ENCODE data around the gene UBL5. TPM values are rescaled to one million over a fixed set of nuclear protein-coding genes. Genes with fewer than 3 reads are reported as not detected.
"Not testable (repeated sequence)": the region's sequence is repeated elsewhere in the genome, so short reads cannot be mapped to it uniquely, and the experiment has no call there.

The UBL5 gene
- polyA plus RNA-seq, 2 of the 4 experiments (the other 2 are of a cell fraction), result 460 to 519 TPM

DNA sequence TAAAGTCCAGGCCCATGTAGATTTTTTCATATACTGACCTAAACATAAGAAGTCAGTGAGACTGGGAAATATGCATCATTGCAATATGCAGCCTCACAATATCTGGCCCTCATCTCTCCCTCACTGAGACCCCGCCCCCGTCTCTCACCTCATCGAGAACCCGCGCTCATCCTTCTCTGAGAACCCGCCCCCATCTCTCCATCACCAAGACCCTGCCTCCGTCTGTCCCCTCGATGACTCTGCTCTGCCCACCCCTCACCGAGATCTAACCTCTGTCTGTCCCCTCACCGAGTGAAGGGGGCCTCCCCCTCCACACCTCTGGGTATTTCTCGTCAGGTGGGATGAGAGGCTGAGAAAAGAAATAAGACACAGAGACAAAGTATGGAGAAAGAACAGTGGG is 38.7 kb upstream of the UBL5 start:
- no peak for ATAC-seq
- no peak overlapping the region for H3K27ac ChIP-seq
- FAIRE-seq, result no peak
- DNase-seq (ENCODE audit: low read depth in 1 of 2, low spot score in 1 of 2), result no peak
- CTCF ChIA-PET, result no interaction called here
- 84% methylated on average over 11 of the region's 11 CpGs for WGBS (ENCODE audit: missing lambda C conversion rate)
- H3K4me2 ChIP-seq, result no peak overlapping the region
- POLR2A ChIA-PET, result no interaction called here
- peaks cover 3% of the 10 kb centered on the region; the same call in 1 of the 3 replicates for H3K9me3 ChIP-seq
- peaks cover 15% of the 10 kb centered on the region; the same call in 1 of the 3 replicates for H3K4me1 ChIP-seq
- TF ChIP-seq, protein P1, sequence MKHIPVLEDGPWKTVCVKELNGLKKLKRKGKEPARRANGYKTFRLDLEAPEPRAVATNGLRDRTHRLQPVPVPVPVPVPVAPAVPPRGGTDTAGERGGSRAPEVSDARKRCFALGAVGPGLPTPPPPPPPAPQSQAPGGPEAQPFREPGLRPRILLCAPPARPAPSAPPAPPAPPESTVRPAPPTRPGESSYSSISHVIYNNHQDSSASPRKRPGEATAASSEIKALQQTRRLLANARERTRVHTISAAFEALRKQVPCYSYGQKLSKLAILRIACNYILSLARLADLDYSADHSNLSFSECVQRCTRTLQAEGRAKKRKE (CRISPR knock-in tag; IDR thresholded peaks at IDR 0.05; ENCODE audit: low read depth), result no peak
- no peak for TF ChIP-seq POLR2A (IDR thresholded peaks at IDR 0.05; ENCODE audit: low read length)
- no peak for TF ChIP-seq TFCP2L1 (CRISPR knock-in tag; IDR thresholded peaks at IDR 0.05)
- TF ChIP-seq POLR2AphosphoS2 (conservative IDR thresholded peaks at IDR 0.05; ENCODE audit: low read length), result no peak
- H3K4me3 ChIP-seq, result no peak overlapping the region

DNA sequence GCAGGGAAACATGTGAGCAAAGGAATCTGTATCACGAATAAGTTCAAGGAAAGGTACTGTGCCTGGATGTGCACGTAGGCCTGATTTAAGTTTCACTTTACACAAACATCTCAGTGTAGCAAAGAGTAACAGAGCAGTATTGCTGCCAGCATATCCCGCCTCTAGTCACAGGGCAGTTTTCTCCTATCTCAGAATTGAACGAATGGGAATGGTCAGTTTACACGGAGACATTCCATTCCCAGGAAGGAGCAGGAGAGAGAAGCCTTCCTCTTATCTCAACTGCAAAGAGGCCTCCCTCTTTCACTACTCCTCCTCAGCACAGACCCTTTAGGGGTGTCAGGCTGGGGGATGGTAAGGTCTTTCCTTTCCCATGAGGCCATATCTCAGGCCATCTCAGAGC is 38.1 kb upstream of the UBL5 start:
- ATAC-seq; POLR2A ChIA-PET; CTCF ChIA-PET; H3K27ac ChIP-seq; DNase-seq (ENCODE audit: low read depth in 1 of 2, low spot score in 1 of 2); FAIRE-seq; H3K4me2 ChIP-seq; H3K4me3 ChIP-seq; H3K9me3 ChIP-seq: not testable (repeated sequence)
- peaks cover 11% of the 10 kb centered on the region; the same call in 1 of the 3 replicates for H3K4me1 ChIP-seq
- WGBS (ENCODE audit: missing lambda C conversion rate), result 84% methylated on average over 5 of the region's 5 CpGs

DNA sequence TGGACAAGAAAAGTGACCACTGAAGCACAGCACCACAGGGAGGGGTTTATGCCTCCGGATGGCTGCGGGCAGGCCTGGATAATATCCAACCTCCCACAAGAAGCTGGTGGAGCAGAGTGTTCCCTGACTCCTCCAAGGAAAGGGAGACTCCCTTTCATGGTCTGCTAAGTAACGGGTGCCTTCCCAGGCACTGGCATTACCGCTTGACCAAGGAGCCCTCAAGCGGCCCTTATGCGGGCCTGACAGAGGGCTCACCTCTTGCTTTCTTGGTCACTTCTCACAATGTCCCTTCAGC is 36.7 kb upstream of the UBL5 start:
- H3K27ac ChIP-seq, result peak overlapping the region in 1 of 2 experiments; percentile 89; a peak in 1 of 6 replicates
- 94% methylated on average over 6 of the region's 6 CpGs for WGBS (ENCODE audit: missing lambda C conversion rate)
- CTCF ChIA-PET, result interaction anchor here (0.6 to 0.7 kb wide), 2 partner anchors 715 to 1467 kb away, joined by 3 read pairs; no protein-coding TSS in a partner anchor

DNA sequence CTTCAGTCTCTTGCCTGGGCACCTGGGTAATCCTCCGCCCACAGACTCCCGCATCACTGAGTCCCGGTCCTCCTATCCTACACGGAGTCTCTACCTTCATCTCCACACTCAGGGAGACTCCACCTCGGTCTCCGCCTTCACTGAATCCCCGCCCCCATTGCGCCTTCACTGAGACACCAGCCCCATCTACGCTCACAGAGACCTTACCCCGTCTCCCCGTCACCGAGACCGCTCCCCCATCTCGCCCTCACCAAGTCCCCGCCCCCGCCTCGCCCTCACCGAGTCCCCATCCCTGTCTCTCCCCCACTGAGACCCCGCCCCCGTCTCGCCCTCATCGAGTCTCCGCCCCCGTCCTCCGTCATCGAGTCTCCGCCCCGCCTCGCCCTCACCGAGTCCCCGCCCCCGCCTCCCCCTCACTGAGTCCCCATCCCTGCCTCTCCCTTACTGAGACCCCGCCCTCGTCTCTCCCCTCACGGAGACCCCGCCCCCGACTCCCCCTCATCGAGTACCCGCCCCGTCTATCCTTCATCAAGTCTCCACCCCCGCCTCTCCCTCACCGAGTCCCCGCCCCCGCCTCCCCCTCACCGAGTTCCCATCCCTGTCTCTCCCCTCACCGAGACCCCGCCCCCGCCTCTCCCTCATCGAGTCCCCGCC is 36.0 kb upstream of the UBL5 start:
- H3K4me2 ChIP-seq, result peak overlapping the region; percentile 89
- DNase-seq (ENCODE audit: low read depth in 1 of 2, low spot score in 1 of 2) (peak; percentile 64 to 92), ATAC-seq (peak; percentile 74 to 88), FAIRE-seq (no peak)
- ChIA-PET POLR2A (no interaction called here), CTCF (no interaction called here)
- peak overlapping the region; percentile 61 for H3K4me3 ChIP-seq
- H3K27ac ChIP-seq, result peak overlapping the region; percentile 65 to 89; a peak in 5 of 6 replicates
- TF ChIP-seq, protein P2, sequence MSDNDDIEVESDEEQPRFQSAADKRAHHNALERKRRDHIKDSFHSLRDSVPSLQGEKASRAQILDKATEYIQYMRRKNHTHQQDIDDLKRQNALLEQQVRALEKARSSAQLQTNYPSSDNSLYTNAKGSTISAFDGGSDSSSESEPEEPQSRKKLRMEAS (IDR thresholded peaks at IDR 0.05), result no peak
- TF ChIP-seq TP53 (CRISPR knock-in tag; IDR thresholded peaks at IDR 0.05), result no peak
- no peak for TF ChIP-seq NR3C1 (IDR thresholded peaks at IDR 0.05)
- no peak for TF ChIP-seq FOSL2 (IDR thresholded peaks at IDR 0.05)
- TF ChIP-seq FOSL2 (CRISPR knock-in tag; IDR thresholded peaks at IDR 0.05), result no peak
- TF ChIP-seq ESRRA (IDR thresholded peaks at IDR 0.05; ENCODE audit: borderline replicate concordance, low read length), result no peak
- no peak for TF ChIP-seq EP300 (IDR thresholded peaks at IDR 0.05)
- no peak for TF ChIP-seq POLR2AphosphoS2 (conservative IDR thresholded peaks at IDR 0.05; ENCODE audit: low read length)
- TF ChIP-seq CHD2 (IDR thresholded peaks at IDR 0.05; ENCODE audit: low read length, partially characterized antibody), result no peak
- no peak for TF ChIP-seq HOXB5 (CRISPR knock-in tag; IDR thresholded peaks at IDR 0.05)
- TF ChIP-seq HOXA7 (CRISPR knock-in tag; IDR thresholded peaks at IDR 0.05), result no peak
- no peak for TF ChIP-seq HOXB13 (CRISPR knock-in tag; IDR thresholded peaks at IDR 0.05; ENCODE audit: low read depth)
- no peak for TF ChIP-seq HDAC2 (IDR thresholded peaks at IDR 0.05)
- TF ChIP-seq, protein P3, sequence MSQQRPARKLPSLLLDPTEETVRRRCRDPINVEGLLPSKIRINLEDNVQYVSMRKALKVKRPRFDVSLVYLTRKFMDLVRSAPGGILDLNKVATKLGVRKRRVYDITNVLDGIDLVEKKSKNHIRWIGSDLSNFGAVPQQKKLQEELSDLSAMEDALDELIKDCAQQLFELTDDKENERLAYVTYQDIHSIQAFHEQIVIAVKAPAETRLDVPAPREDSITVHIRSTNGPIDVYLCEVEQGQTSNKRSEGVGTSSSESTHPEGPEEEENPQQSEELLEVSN (IDR thresholded peaks at IDR 0.05; ENCODE audit: borderline replicate concordance, low read depth), result no peak
- no peak for TF ChIP-seq RCOR1 (IDR thresholded peaks at IDR 0.05; ENCODE audit: low read depth, low read length)
- no peak for TF ChIP-seq TFCP2L1 (CRISPR knock-in tag; IDR thresholded peaks at IDR 0.05)
- WGBS (ENCODE audit: missing lambda C conversion rate), result 6% methylated on average over 7 of the region's 50 CpGs
- H3K4me1 ChIP-seq, result 0 out of 3 replicates have a peak, but pooled peaks cover 3% of the 10 kb centered on the region
- no peaks in the 10 kb centered on the region for H3K9me3 ChIP-seq

More for the DNA sequence above, 36.7 kb upstream of the UBL5 start:
- ATAC-seq; POLR2A ChIA-PET; H3K9me3 ChIP-seq; DNase-seq (ENCODE audit: low read depth in 1 of 2, low spot score in 1 of 2); FAIRE-seq; H3K4me1 ChIP-seq: not testable (repeated sequence)
- H3K4me2 ChIP-seq, result peak overlapping the region; percentile 89
- H3K4me3 ChIP-seq, result peak overlapping the region; percentile 61; the same call in 2 of the 3 replicates
